ENCODE data around the gene ATP10A. TPM values are rescaled to one million over a fixed set of nuclear protein-coding genes. Genes with fewer than 3 reads are reported as not detected.

The ATP10A gene
- total RNA-seq, 1 experiment from 2014 or later: 3.9 TPM

GRCh38 chr15:25700916-25701315 is 162.2 kb downstream of the ATP10A start:
- H3K9me3 Mint-ChIP-seq: no peaks in the 10 kb centered on the region
- H3K36me3 Mint-ChIP-seq (ENCODE audit: insufficient read depth in 1 of 3, low read depth in 3 of 3): no peaks in the 10 kb centered on the region; a peak in 1 of 7 replicates
- H3K4ac ChIP-seq (ENCODE audit: low read depth, low read length): no peak overlapping the region
- H4K8ac ChIP-seq (replicated peaks; ENCODE audit: insufficient read length, low read depth, low read length): no peak overlapping the region
- no peaks in the 10 kb centered on the region for H4K20me1 ChIP-seq (ENCODE audit: control insufficient read depth, insufficient read depth, insufficient read length)
- H4K91ac ChIP-seq (ENCODE audit: insufficient read length, low read depth, low read length): no peak overlapping the region
- no peak overlapping the region for H3T11ph ChIP-seq (ENCODE audit: low read length)
- H3K56ac ChIP-seq (ENCODE audit: insufficient read length, low read depth, low read length): no peak overlapping the region
- no peaks in the 10 kb centered on the region for H3K79me2 ChIP-seq (ENCODE audit: insufficient read depth, low read length)
- H3K4me1 Mint-ChIP-seq: peaks cover 15 to 18% of the 10 kb centered on the region in 2 experiments
- TF ChIP-seq, protein P1, sequence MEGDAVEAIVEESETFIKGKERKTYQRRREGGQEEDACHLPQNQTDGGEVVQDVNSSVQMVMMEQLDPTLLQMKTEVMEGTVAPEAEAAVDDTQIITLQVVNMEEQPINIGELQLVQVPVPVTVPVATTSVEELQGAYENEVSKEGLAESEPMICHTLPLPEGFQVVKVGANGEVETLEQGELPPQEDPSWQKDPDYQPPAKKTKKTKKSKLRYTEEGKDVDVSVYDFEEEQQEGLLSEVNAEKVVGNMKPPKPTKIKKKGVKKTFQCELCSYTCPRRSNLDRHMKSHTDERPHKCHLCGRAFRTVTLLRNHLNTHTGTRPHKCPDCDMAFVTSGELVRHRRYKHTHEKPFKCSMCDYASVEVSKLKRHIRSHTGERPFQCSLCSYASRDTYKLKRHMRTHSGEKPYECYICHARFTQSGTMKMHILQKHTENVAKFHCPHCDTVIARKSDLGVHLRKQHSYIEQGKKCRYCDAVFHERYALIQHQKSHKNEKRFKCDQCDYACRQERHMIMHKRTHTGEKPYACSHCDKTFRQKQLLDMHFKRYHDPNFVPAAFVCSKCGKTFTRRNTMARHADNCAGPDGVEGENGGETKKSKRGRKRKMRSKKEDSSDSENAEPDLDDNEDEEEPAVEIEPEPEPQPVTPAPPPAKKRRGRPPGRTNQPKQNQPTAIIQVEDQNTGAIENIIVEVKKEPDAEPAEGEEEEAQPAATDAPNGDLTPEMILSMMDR (conservative IDR thresholded peaks at IDR 0.05): no peak
- H3K23ac ChIP-seq (ENCODE audit: insufficient read length, low read depth, low read length): no peak overlapping the region
- no peaks in the 10 kb centered on the region for H3K79me1 ChIP-seq (ENCODE audit: insufficient read depth, low read depth, low read length, poor library complexity, severe bottlenecking)
- no peak overlapping the region for H3K4me2 ChIP-seq (ENCODE audit: insufficient read depth, insufficient read length, low read length)
- H3K27me3 ChIP-seq (ENCODE audit: insufficient read depth, low read length): no peaks in the 10 kb centered on the region
- no peaks in the 10 kb centered on the region for H3K4me1 ChIP-seq (ENCODE audit: insufficient read depth, low read length)
- no CpG with 5 or more reads among the region's 7 CpGs for WGBS (ENCODE audit: extremely low coverage, insufficient read length, low lambda C conversion rate)
- no peak overlapping the region for H3K9ac ChIP-seq (ENCODE audit: extremely low read depth, insufficient read length, low read length)
- no peak overlapping the region for H3K18ac ChIP-seq (ENCODE audit: insufficient read length, low read depth, low read length)
- no peaks in the 10 kb centered on the region for H3K9me3 ChIP-seq (ENCODE audit: control insufficient read depth, low read depth, low read length)
- no peak overlapping the region; a peak in 1 of 7 replicates for H3K27ac Mint-ChIP-seq
- no peak overlapping the region for H3K27ac ChIP-seq (ENCODE audit: insufficient read length, low read depth, low read length)
- H2BK120ac ChIP-seq (ENCODE audit: low read depth, low read length, poor library complexity, severe bottlenecking): no peak overlapping the region
- no peak for DNase-seq
- H2BK15ac ChIP-seq (ENCODE audit: low read depth, low read length): no peak overlapping the region
- H4K5ac ChIP-seq (ENCODE audit: insufficient read length, low read depth, low read length): no peak overlapping the region
- H3K23me2 ChIP-seq (ENCODE audit: insufficient read length, low read depth, low read length, poor library complexity, severe bottlenecking): no peaks in the 10 kb centered on the region
- no peak overlapping the region for H2AK5ac ChIP-seq (ENCODE audit: insufficient read length, low read length)
- no peak overlapping the region for H2BK20ac ChIP-seq (ENCODE audit: low read depth, low read length, poor library complexity, severe bottlenecking)
- H3K4me3 Mint-ChIP-seq: no peak overlapping the region
- H2AFZ ChIP-seq (ENCODE audit: low read length): no peak overlapping the region
- H3K27me3 Mint-ChIP-seq (ENCODE audit: low read depth): peaks cover 3% of the 10 kb centered on the region; the same call in 1 of the 2 replicates
- no peak overlapping the region for H2BK12ac ChIP-seq (ENCODE audit: insufficient read length, low read depth, low read length)
- no peak overlapping the region for H2BK5ac ChIP-seq (ENCODE audit: insufficient read length, low read length)
- H3K14ac ChIP-seq (ENCODE audit: insufficient read depth, low read length): no peak overlapping the region
